Stimulated activated naive CD8-positive, alpha-beta T cell treated with anti-CD3 and anti-CD28 coated beads, Interleukin-15, amount 100 ng/mL, for 72 hours (primary cell): Measurements from ENCODE around the gene GTF2E1.
"Not testable (repeated sequence)": the region's sequence is repeated elsewhere in the genome, so short reads cannot be mapped to it uniquely, and the experiment has no call there.

Source experiments
- ATAC-seq: fragments of 150-1000 bp; cut with Tn5 transposase; 2 replicates; pipeline ENCODE4 v1.10.0; 2021; ENCODE audit warnings: mild to moderate bottlenecking, moderate library complexity
- DNase-seq, 2 donors: peaks; one replicate each; pipeline ENCODE4 v3.0.0; 2021 to 2022
- H3K27ac Mint-ChIP-seq, 2 donors: one replicate each; pipeline ENCODE4 v1.8.0; 2022; ENCODE audit warnings: mild to moderate bottlenecking in 2 of 2, mixed read lengths in 2 of 2, moderate library complexity in 2 of 2
- H3K27me3 Mint-ChIP-seq: one replicate; pipeline ENCODE4 v1.8.0; 2022; ENCODE audit warnings: mixed read lengths
- H3K4me1 Mint-ChIP-seq: one replicate; pipeline ENCODE4 v1.8.0; 2022; ENCODE audit warnings: mild to moderate bottlenecking, mixed read lengths
- H3K4me3 Mint-ChIP-seq, 2 donors: one replicate each; pipeline ENCODE4 v1.8.0; 2022; ENCODE audit warnings: mild to moderate bottlenecking in 2 of 2, mixed read lengths in 2 of 2, moderate library complexity in 1 of 2
- H3K9me3 Mint-ChIP-seq, 2 donors: one replicate each; pipeline ENCODE4 v1.8.0; 2022; ENCODE audit warnings: mixed read lengths in 2 of 2

GTF2E1 gene

DNA sequence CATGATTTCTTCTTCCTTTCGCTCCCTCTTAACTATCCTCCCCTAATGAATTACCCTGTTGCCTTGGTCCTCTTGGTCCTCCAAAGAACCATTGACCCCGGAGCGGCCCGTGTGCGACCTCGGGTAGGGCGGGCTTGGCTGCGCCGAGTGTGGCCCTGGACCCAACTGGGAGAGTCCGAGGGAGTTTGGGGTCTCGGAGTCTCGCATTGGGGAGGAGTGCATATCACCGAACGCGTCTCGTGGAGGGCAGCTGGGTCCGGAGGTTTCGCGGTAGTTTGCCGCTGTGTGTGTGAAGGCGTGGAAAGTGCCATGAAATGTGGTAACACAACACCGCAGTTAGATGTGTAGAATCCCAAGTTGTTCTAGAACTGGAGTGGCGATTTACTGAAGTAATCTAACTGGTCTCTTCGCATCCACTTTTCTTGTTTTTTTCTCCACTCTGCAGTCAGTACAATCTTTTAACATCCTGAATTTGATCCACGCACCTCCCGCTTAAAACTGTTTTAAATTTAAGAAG is 363 bp downstream of the GTF2E1 start:
- peak; percentile 27 for ATAC-seq
- Mint-ChIP-seq H3K9me3 (no peaks in the 10 kb centered on the region), H3K27me3 (no peaks in the 10 kb centered on the region), H3K4me1 (peaks cover 35% of the 10 kb centered on the region), H3K4me3 (peak overlapping the region; percentile 95 to 98), H3K27ac (peak overlapping the region; percentile 98)
- no peak for DNase-seq

DNA sequence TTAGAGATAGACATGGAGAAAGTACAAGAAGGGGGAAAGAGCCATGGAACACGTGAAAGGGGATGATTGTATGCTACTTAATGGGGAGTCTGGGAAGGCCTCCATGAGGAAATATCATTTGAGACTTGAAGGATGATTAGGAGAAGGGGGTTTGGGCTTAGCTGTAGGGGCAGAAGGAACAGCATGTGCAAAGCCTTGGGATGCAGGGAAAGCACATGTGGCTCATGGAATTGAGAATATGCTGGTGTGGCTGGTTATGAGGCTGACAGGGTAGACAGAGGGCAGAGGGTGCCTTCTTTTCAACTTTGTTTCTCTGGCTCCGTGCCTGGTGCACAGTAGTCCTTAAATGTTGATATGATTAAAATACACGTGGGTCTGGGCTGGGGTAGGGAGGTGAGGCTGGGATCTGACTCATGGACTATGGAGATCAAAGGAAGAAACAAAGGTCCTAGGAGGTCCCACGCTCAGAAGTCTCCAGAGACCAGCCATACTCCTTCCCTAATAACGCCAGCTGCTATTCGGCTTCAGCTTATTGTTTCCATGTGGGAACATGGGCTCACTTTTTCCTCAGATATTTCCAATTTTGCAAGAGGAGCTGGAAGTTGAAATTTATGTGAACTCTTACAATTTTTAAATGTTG is 1.1 kb downstream of the GTF2E1 start:
- peak overlapping the region; percentile 38 to 98 for H3K27ac Mint-ChIP-seq
- DNase-seq (no peak), ATAC-seq (no peak)
- peaks cover 35% of the 10 kb centered on the region for H3K4me1 Mint-ChIP-seq
- no peaks in the 10 kb centered on the region for H3K27me3 Mint-ChIP-seq
- no peaks in the 10 kb centered on the region for H3K9me3 Mint-ChIP-seq
- H3K4me3 Mint-ChIP-seq: peak overlapping the region; percentile 95 to 98

DNA sequence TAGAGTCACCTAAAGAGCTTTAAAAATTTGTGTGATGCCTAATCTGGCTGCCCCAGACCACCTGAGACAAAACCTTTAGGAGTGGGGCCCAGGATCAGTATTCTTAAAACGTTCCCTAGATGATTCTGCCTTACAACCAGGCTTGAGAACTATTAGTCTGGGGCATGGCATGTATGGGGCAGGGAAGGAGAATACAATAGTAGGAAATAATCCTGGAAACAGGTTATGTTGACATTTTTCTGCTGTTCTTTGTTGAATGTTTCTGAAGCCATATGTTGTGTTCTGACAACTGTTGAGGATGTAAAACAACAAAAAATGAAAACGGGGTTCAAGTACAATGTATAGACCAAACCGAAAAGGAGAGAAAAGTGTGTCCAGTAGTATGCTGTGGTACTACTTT is 2.9 kb downstream of the GTF2E1 start:
- ATAC-seq (no peak), DNase-seq (no peak)
- Mint-ChIP-seq H3K27ac (no peak overlapping the region), H3K4me3 (no peak overlapping the region), H3K4me1 (peaks cover 35% of the 10 kb centered on the region), H3K27me3 (no peaks in the 10 kb centered on the region), H3K9me3 (no peaks in the 10 kb centered on the region)

DNA sequence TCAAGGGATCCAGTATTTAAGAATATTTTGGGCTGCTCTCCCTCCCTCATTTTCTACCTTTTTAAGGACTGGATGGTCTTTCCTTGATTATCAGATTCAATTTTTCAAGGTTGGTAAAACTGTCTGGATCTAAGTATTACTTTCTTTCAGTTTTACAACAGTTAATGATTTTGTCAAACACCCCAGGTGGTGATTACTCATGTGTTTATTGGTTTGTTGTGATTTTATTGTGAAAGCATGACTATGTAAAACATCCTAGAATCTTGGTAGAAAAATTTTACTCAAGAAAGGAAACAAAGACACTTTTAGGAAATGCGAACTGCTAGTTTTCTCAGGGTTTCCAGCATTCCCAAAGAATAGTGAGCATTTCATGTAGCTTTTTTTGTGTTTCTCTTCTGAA is 7.3 kb downstream of the GTF2E1 start:
- Mint-ChIP-seq H3K27ac (no peak overlapping the region), H3K4me3 (no peak overlapping the region), H3K4me1 (peaks cover 25% of the 10 kb centered on the region), H3K9me3 (no peaks in the 10 kb centered on the region), H3K27me3 (no peaks in the 10 kb centered on the region)
- ATAC-seq (no peak), DNase-seq (no peak)

DNA sequence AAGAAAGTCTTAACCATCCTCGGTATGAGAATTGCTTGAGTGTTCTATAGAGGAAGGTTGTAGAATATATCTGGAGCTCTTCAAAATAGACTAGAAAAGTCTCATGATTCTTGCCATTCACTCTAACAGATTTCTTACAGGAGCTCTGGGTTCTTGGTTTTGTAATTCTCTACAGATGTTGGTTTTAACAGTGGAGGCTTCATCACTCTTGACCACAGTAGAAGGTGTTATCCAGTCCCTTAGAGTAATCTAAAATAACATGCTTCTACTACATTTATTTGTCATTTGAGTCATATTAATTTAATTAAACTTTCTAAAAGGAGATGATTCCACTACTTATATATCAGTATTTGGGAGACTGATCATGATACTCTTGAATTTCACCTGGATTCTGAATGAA is 9.7 kb downstream of the GTF2E1 start:
- Mint-ChIP-seq H3K9me3 (no peaks in the 10 kb centered on the region), H3K4me1 (peaks cover 20% of the 10 kb centered on the region), H3K27ac (no peak overlapping the region), H3K4me3 (no peak overlapping the region), H3K27me3 (no peaks in the 10 kb centered on the region)
- DNase-seq (no peak), ATAC-seq (no peak)

DNA sequence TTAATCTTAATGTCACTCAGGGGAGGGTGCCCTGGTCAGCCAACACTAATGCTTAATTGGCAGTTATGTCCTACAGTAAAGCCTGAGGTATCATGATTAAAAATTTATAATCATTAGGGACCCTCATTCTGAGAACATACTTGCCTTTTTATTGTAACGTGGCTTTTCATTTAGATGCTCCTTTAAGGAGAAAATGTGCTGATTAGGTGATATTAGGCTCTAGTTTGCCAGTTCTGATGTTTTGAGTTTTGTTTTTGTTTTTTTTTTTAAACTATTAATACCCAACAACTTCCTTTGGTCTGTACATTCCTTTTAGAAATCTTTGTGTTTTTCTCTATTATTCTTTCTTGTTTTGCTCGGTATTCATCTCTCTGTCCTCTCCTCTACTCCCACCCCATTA is 10.3 kb downstream of the GTF2E1 start:
- H3K4me1 Mint-ChIP-seq: peaks cover 20% of the 10 kb centered on the region
- H3K9me3 Mint-ChIP-seq: no peaks in the 10 kb centered on the region
- no peak overlapping the region for H3K27ac Mint-ChIP-seq
- DNase-seq (no peak), ATAC-seq (no peak)
- H3K4me3 Mint-ChIP-seq: no peak overlapping the region
- no peaks in the 10 kb centered on the region for H3K27me3 Mint-ChIP-seq

DNA sequence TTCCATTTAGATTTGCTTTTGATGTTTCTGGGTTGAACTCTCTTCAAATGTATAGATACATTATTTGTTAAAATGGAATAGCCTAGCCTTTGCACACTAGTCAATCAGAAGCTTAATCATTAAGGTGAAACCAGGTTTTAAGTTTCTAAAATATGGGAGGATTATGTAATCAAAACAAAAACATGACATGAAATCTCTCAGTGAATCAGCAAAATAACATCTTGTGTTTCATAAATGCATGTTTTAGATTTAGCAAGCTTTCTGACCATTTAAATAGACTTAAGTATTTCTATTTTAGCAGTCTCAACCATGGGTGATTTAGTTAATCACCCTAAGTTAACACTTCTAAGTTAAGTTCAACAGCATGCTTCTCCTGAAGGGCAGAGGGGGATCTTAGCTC is 11.3 kb downstream of the GTF2E1 start:
- Mint-ChIP-seq H3K27me3 (no peaks in the 10 kb centered on the region), H3K4me1 (peaks cover 24% of the 10 kb centered on the region), H3K9me3 (no peaks in the 10 kb centered on the region), H3K27ac (no peak overlapping the region), H3K4me3 (no peak overlapping the region)
- ATAC-seq (no peak), DNase-seq (no peak)

DNA sequence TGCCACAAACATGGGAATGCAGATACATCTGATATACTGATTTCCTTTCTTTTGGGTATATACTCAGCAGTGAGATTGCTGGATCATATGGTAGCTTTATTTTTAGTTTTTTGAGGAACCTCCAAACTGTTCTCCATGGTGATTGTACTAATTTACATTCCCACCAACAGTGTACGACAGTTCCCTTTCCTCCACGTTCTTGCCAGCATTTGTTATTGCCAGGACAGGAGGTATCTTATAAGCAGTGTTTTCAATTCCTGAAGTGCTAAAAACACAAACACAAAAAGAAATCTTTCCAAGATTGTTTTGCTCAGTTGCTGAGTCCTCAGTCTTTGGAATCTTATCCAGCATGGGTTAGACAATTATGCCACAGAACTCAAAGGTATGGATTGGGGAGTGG is 13.5 kb downstream of the GTF2E1 start:
- ATAC-seq (no peak), DNase-seq (no peak)
- peaks cover 44% of the 10 kb centered on the region for H3K4me1 Mint-ChIP-seq
- H3K27me3 Mint-ChIP-seq: no peaks in the 10 kb centered on the region
- no peak overlapping the region for H3K27ac Mint-ChIP-seq
- H3K9me3 Mint-ChIP-seq: no peaks in the 10 kb centered on the region
- H3K4me3 Mint-ChIP-seq: no peak overlapping the region

DNA sequence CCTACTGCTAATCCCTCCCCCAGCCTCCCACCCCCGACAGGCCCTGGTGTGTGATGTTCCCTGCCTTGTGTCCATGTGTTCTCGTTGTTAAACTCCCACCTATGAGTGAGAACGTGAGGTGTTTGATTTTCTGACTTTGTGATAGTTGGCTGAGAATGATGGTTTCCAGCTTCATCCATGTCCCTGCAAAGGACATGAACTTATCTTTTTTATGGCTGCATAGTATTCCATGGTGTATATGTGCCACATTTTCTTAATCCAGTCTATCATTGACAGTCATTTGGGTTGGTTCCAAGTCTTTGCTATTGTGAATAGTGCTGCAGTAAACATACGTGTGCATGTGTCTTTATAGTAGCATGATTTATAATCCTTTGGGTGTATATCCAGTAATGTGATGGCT is 16.0 kb downstream of the GTF2E1 start:
- H3K27me3 Mint-ChIP-seq, DNase-seq, ATAC-seq, H3K4me3 Mint-ChIP-seq, H3K27ac Mint-ChIP-seq, H3K9me3 Mint-ChIP-seq: not testable (repeated sequence)
- H3K4me1 Mint-ChIP-seq: peaks cover 52% of the 10 kb centered on the region

DNA sequence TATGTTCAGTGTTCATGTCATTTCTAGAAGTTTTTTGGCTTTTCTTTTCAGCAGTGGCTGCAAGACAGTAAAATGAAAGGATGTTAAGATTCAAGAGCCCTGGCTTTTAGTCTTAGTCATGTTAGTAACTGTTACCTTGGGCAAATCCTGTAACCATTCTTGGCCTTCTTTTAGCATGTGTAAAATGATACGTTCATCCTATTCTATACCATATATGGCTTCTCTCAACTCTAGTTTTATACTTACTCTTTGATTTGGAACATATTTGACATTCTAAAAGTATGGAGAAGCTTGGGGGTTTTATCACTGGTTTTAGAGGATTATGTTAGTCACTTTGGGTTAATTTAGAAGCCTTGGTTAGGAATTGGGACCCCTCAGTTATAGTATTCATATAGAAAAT is 20.1 kb downstream of the GTF2E1 start:
- Mint-ChIP-seq H3K27me3 (no peaks in the 10 kb centered on the region), H3K4me1 (peaks cover 77% of the 10 kb centered on the region), H3K27ac (no peak overlapping the region), H3K9me3 (no peaks in the 10 kb centered on the region), H3K4me3 (no peak overlapping the region)
- ATAC-seq (no peak), DNase-seq (no peak)

DNA sequence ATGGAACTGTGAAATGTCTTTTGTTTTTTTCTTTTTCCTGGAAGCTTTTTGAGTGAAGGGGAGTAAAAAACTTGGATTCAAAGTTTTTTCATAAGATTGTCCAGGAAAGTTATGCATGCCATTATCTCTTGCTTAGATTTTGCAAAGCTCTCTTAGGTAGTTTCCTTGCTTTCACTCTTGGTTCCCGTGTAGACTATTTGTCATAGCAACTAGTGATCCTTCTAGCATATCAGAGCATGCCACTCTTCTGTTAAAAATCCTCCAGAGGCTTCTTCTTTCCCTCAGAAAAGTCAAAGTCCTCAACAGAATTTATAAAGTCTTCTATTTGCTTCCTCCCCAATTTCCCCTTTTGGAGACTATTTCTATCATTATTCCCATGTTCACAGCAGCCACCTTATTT is 21.1 kb downstream of the GTF2E1 start:
- Mint-ChIP-seq H3K9me3 (no peaks in the 10 kb centered on the region), H3K4me3 (no peak overlapping the region), H3K27ac (no peak overlapping the region), H3K4me1 (peaks cover 84% of the 10 kb centered on the region), H3K27me3 (no peaks in the 10 kb centered on the region)
- ATAC-seq: no peak
- no peak for DNase-seq

DNA sequence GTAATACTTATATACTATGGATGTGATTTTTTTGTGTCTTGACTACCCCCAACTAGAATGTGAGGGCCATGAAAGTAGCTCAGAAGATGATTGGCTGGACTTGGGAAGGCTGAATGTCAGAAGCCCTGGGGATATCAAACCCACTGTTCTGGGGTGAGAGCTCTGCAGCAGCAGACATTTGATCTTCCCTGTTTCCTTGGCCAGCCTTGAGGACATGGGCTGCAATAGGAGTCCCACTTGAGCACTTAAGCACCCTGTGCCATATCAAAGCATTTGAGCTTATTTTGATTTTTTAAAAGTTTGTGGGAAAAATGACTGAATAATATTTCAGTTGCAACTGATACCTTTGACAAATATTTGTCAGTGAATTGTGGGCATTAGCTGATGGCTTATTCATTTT is 21.7 kb downstream of the GTF2E1 start:
- ATAC-seq (no peak), DNase-seq (no peak)
- H3K27ac Mint-ChIP-seq: no peak overlapping the region
- no peak overlapping the region for H3K4me3 Mint-ChIP-seq
- no peaks in the 10 kb centered on the region for H3K27me3 Mint-ChIP-seq
- H3K4me1 Mint-ChIP-seq: peaks cover 83% of the 10 kb centered on the region
- H3K9me3 Mint-ChIP-seq: no peaks in the 10 kb centered on the region

DNA sequence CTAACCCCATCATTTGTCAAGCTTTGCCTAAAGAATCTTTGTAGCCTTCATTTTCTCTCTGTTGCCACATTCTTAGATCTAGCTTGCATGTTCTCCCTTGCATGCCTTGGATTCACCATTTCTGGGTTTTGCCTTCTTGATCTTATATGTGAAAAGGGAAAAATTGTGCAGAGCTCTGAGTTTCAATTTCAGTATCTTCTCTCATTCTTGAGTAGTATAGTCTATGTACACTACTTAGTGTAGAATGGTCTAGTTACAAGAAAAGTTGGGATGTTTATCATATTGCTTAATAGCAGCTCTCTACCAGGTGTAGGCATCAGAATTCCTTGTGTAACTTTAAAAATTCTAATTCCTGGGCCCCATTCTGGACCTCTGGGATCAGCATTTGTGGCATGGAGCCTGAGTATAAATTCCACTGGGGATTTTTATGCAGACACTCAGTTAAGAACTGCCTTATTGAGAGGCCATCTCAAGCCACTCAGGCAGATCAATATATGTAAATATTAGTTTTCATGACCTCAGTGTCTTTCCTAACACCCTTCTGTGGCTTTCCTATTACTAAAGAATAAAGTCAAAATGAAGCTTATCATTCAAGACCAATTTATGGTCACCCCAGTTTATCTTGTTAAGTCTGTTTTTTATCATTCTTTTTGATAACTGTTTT is 23.4 kb downstream of the GTF2E1 start:
- H3K4me3 Mint-ChIP-seq: peak overlapping the region in 1 of 2 donors; percentile 3
- ATAC-seq: no peak
- H3K27ac Mint-ChIP-seq: no peak overlapping the region
- no peaks in the 10 kb centered on the region for H3K27me3 Mint-ChIP-seq
- peaks cover 70% of the 10 kb centered on the region for H3K4me1 Mint-ChIP-seq
- H3K9me3 Mint-ChIP-seq: no peaks in the 10 kb centered on the region
- DNase-seq: no peak

DNA sequence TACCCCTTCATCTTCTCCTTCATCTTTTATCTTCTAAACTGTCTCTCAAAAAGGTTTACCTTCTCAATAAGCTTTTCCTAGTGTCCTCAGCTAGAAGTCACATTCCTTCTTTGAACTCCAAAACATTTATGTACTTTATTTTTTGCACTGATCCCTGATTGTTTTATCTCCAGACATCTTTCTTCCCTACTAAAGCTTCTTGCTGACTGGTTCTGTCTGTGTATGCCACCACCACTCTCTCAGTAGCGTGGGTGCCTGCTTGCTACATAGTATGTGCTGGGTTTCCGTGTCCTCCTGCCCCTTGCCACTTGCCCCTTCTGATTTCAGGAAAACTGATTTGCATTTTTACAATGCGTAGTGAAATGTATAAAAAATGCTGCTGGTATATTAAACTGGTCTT is 24.0 kb downstream of the GTF2E1 start:
- H3K27ac Mint-ChIP-seq: peak overlapping the region in 1 of 2 donors; percentile 28
- ATAC-seq (no peak), DNase-seq (no peak)
- no peaks in the 10 kb centered on the region for H3K27me3 Mint-ChIP-seq
- no peaks in the 10 kb centered on the region for H3K9me3 Mint-ChIP-seq
- peaks cover 64% of the 10 kb centered on the region for H3K4me1 Mint-ChIP-seq
- peak overlapping the region in 1 of 2 donors; percentile 2 for H3K4me3 Mint-ChIP-seq

DNA sequence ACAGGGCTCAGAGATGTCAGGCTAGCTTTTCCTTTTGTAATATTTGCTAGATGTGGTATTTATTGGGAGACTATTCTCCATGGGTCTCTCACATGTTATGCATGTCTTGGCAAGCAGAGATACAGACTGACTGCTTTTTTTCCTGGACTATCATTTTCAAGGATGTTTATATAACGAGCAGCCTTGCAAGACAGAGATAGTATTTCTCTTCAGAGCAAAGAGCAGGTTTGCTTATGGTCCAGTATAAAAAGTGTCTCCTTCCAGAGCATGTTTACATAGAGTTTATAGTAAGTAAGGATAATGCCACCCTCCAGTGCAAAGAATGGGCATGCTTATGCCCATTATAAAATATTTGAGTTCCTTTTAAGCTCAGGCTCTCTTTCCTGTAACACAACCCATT is 24.6 kb downstream of the GTF2E1 start:
- H3K9me3 Mint-ChIP-seq: no peaks in the 10 kb centered on the region
- no peaks in the 10 kb centered on the region for H3K27me3 Mint-ChIP-seq
- H3K4me1 Mint-ChIP-seq: peaks cover 58% of the 10 kb centered on the region
- H3K4me3 Mint-ChIP-seq: no peak overlapping the region
- DNase-seq (no peak), ATAC-seq (no peak)
- peak overlapping the region in 1 of 2 donors; percentile 28 for H3K27ac Mint-ChIP-seq

DNA sequence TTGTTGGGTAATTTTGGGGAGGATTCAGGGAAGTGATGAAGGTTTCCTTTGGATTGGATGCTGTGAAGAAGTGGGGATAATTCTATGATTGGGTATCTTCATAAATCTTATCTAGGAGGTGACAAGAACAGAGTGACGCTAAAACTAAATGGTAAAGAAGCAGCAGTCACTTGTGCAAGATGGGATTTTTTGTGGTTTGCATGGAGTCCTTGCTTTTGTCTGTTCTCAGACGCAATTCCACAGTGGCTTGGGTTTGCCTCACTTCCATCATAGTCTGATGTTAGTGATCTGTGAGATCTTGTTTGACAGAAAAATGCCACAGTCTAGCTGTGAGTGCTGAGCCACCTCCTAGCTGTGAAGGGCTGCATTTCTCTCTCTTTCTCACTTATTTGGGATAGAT is 26.9 kb downstream of the GTF2E1 start:
- no peak for ATAC-seq
- DNase-seq: no peak
- Mint-ChIP-seq H3K4me3 (no peak overlapping the region), H3K27ac (no peak overlapping the region), H3K9me3 (no peaks in the 10 kb centered on the region), H3K27me3 (no peaks in the 10 kb centered on the region), H3K4me1 (peaks cover 42% of the 10 kb centered on the region)

DNA sequence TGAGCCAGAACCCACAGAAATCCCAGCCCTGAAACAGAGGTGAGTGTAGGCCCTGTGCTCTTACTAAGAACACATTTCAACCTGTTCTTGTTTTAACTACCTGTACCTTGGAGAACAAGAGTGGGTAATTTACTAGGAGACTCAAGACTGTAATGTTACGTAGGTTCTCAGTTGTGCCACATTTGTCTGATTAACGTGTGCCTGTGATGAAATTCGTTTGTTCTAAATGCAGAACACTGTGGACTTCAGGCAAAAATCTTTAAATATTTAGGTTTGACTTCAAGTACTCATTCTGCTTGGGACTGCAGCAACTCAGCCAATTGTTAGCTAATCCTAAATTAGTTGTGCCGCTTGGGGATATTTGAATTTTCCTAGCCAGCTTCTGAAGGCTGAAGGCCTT is 28.3 kb downstream of the GTF2E1 start:
- ATAC-seq (no peak), DNase-seq (no peak)
- no peaks in the 10 kb centered on the region for H3K27me3 Mint-ChIP-seq
- H3K4me3 Mint-ChIP-seq: no peak overlapping the region
- H3K27ac Mint-ChIP-seq: no peak overlapping the region
- H3K9me3 Mint-ChIP-seq: no peaks in the 10 kb centered on the region
- H3K4me1 Mint-ChIP-seq: peaks cover 31% of the 10 kb centered on the region
